HG03025 (cell line): ENCODE measurements around the gene CLDN10.
"Not testable (repeated sequence)": the region's sequence is repeated elsewhere in the genome, so short reads cannot be mapped to it uniquely, and the experiment has no call there.

Experiments
- ATAC-seq: cut with Tn5 transposase; IDR thresholded peaks from one replicate; pipeline ENCODE4 v1.9.1; 2021; ENCODE audit warnings: mild to moderate bottlenecking, moderate library complexity; ENCODE audit not compliant: unreplicated experiment, low FRiP score

CLDN10 gene

GRCh38 chr13:95540888-95541287 is 11.6 kb upstream of the CLDN10 start:
- no peak for ATAC-seq

- no peak for ATAC-seq
These were observed 11.2 kb upstream of the CLDN10 start for GRCh38 chr13:95541308-95541707.

GRCh38 chr13:95541911-95542474 is 10.5 kb upstream of the CLDN10 start:
- no peak for ATAC-seq

GRCh38 chr13:95544293-95544692 is 8.2 kb upstream of the CLDN10 start:
- no peak for ATAC-seq

GRCh38 chr13:95546919-95547318 is 5.6 kb upstream of the CLDN10 start:
- no peak for ATAC-seq

- no peak for ATAC-seq
These were observed 4.9 kb upstream of the CLDN10 start for GRCh38 chr13:95547531-95548167.

- ATAC-seq: no peak
These were observed 347 bp upstream of the CLDN10 start for GRCh38 chr13:95552208-95552538.

GRCh38 chr13:95553581-95554385 is 1.3 kb downstream of the CLDN10 start:
- no peak for ATAC-seq

- ATAC-seq: no peak
These were observed 4.5 kb downstream of the CLDN10 start for GRCh38 chr13:95557013-95557412.

- no peak for ATAC-seq
These were observed 6.6 kb downstream of the CLDN10 start for GRCh38 chr13:95559100-95559499.

GRCh38 chr13:95560387-95560786 is 7.9 kb downstream of the CLDN10 start:
- no peak for ATAC-seq

- ATAC-seq: no peak
These were observed 11.6 kb downstream of the CLDN10 start for GRCh38 chr13:95564091-95564490.

GRCh38 chr13:95564733-95565291 is 12.3 kb downstream of the CLDN10 start:
- ATAC-seq: no peak

GRCh38 chr13:95565758-95566157 is 13.2 kb downstream of the CLDN10 start:
- not testable (repeated sequence) for ATAC-seq

- ATAC-seq: no peak
These were observed 15.6 kb downstream of the CLDN10 start for GRCh38 chr13:95568131-95568530.

- no peak for ATAC-seq
These were observed 17.5 kb downstream of the CLDN10 start for GRCh38 chr13:95570016-95570415.

- ATAC-seq: no peak
These were observed 19.4 kb downstream of the CLDN10 start for GRCh38 chr13:95571941-95572340.

GRCh38 chr13:95573221-95573620 is 20.7 kb downstream of the CLDN10 start:
- ATAC-seq: no peak

GRCh38 chr13:95579303-95579702 is 26.8 kb downstream of the CLDN10 start:
- ATAC-seq: peak; percentile 81

GRCh38 chr13:95585867-95586266 is 33.3 kb downstream of the CLDN10 start:
- ATAC-seq: no peak

GRCh38 chr13:95588134-95588533 is 35.6 kb downstream of the CLDN10 start:
- ATAC-seq: no peak

- ATAC-seq: no peak
These were observed 36.2 kb downstream of the CLDN10 start for GRCh38 chr13:95588721-95589120.
